CD4-positive, alpha-beta T cell (primary cell): Measurements from ENCODE around the gene CHAC2. TPM values are rescaled to one million over a fixed set of nuclear protein-coding genes. Genes with fewer than 3 reads are reported as not detected.

ENCODE experiments used
- ATAC-seq: fragments of 200-7000 bp; cut with Tn5 transposase; one replicate; pipeline ENCODE4 v1.10.0; 2022; ENCODE audit warnings: mild to moderate bottlenecking; ENCODE audit not compliant: poor library complexity
- CTCF ChIA-PET: fragments of 350-600 bp; sonication (Branson Sonifier 250); formaldehyde crosslinking; loops from one replicate; lab custom pipeline; 2021; ENCODE audit warnings: antibody characterized with exemption, inconsistent platforms; lab: Charles Lee
- POLR2A ChIA-PET: fragments of 350-600 bp; sonication (Branson Sonifier 250); formaldehyde crosslinking; loops from one replicate; lab custom pipeline; 2021; ENCODE audit warnings: antibody characterized with exemption, inconsistent platforms; lab: Charles Lee
- DNase-seq, 14 experiments: peaks; one replicate each; pipeline ENCODE4 v3.0.0-alpha.2; 2013 to 2020; ENCODE audit warnings: mixed read lengths in 2 of 14
- H3K27ac ChIP-seq, 2 donors: one replicate each; pipeline versions ENCODE4 v1.5.1 to v1.7.0; 2013; ENCODE audit warnings: low read length in 2 of 2, low read depth in 1 of 2, mild to moderate bottlenecking in 1 of 2
- H3K27me3 ChIP-seq, 2 experiments: 1 replicate in 1 of 2; 2 replicates in 1 of 2; pipeline versions ENCODE4 v1.6.1 to v1.7.0; 2013; ENCODE audit warnings: low read length in 2 of 2, control low read depth in 1 of 2, mild to moderate bottlenecking in 1 of 2, moderate library complexity in 1 of 2; ENCODE audit not compliant: insufficient read depth in 2 of 2, control insufficient read depth in 1 of 2
- H3K36me3 ChIP-seq: one replicate; pipeline ENCODE4 v1.6.1; 2013; ENCODE audit warnings: low read length, control low read depth; ENCODE audit not compliant: insufficient read depth
- H3K4me1 ChIP-seq: one replicate; pipeline ENCODE4 v1.6.1; 2013; ENCODE audit warnings: low read length, control low read depth; ENCODE audit not compliant: insufficient read depth
- H3K4me3 ChIP-seq: one replicate; pipeline ENCODE4 v1.5.1; 2013; ENCODE audit warnings: mild to moderate bottlenecking, low read length, moderate library complexity
- H3K9me3 ChIP-seq, 2 experiments: 1 replicate in 1 of 2; 2 replicates in 1 of 2; pipeline versions ENCODE4 v1.6.1 to v1.7.0; 2013; ENCODE audit warnings: low read length in 2 of 2, mild to moderate bottlenecking in 2 of 2, control low read depth in 1 of 2, moderate library complexity in 1 of 2; ENCODE audit not compliant: control insufficient read depth in 1 of 2, insufficient read depth in 1 of 2
- H3K27ac Mint-ChIP-seq: one replicate; pipeline ENCODE4 v1.8.0; 2020; ENCODE audit warnings: mixed read lengths
- H3K27me3 Mint-ChIP-seq: one replicate; pipeline ENCODE4 v1.8.0; 2021; ENCODE audit warnings: mixed read lengths
- H3K36me3 Mint-ChIP-seq: one replicate; pipeline ENCODE4 v1.8.0; 2021; ENCODE audit warnings: low read depth, mixed read lengths
- H3K4me1 Mint-ChIP-seq: one replicate; pipeline ENCODE4 v1.8.0; 2021; ENCODE audit warnings: low read depth, mixed read lengths
- H3K4me3 Mint-ChIP-seq: one replicate; pipeline ENCODE4 v1.8.0; 2020; ENCODE audit warnings: mild to moderate bottlenecking, mixed read lengths
- H3K9me3 Mint-ChIP-seq: one replicate; pipeline ENCODE4 v1.8.0; 2020; ENCODE audit warnings: mixed read lengths
- intact Hi-C, 2 experiments: fragments of 100-400 bp; cut with DNase I in 1 of 2; cut with micrococcal nuclease in 1 of 2; formaldehyde crosslinking; loops; one replicate each; pipeline versions ENCODE4 v1.15.1 to v1.9.0; 2023 to 2025; cut with DNase I, micrococcal nuclease
- total RNA-seq, 174 experiments: library from RNA in 2 of 174; stranded (reverse) in 2 of 174; gene quantifications; one replicate each; pipeline ENCODE4 v1.2.3 and lab custom pipeline; 2021 to 2026
- TF ChIP-seq, protein P1 (sequence below): fragments of 200-600 bp; IDR thresholded peaks from one replicate; pipeline ENCODE4 v1.8.0; 2022; ENCODE audit warnings: antibody characterized with exemption, mild to moderate bottlenecking

The CHAC2 gene
- total RNA-seq, 2 experiments from 2014 or later, result 0.47 to 0.85 TPM

DNA sequence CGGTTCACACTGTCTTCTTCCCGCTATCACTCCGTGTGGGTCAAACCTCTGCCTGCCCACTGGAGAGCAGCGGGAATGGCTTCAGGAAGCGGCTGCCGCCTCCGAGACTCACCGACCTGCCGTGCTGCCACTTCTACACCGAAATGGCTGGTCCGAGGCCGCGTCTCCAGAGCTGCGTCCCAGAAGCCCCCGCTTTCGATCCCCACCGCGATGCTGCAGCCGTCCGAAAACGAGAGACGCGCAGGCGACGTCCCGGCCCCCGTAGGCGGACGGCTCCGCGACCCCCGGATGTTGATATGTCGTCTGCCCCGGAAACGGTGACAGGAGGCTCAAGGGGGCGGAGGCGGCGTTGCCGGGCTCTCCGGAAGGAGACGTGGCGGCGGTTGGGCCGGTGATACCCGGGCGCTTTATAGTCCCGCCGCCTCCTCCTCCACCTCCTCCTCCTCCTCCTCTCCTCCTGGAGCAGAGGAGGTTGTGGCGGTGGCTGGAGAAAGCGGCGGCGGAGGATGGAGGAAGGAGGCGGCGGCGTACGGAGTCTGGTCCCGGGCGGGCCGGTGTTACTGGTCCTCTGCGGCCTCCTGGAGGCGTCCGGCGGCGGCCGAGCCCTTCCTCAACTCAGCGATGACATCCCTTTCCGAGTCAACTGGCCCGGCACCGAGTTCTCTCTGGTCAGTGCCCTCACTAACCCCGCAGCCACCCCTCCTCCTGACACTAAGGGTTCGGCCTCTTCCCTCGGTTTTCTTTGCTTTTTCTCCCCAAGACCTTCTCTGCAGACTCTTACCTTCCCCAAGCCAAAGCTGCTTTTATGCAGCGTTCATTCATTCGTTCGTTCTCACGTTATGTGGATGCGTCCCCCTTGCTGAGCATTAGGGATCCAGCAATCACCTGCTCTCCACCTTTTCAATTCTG is 19.4 kb downstream of the CHAC2 start, which contains the start of the genes ASB3 and ERLEC1:
Gene ASB3, minus strand, starts transcription at position 249 of the 909 bp plus-strand sequence. CDS start 21,381 bp downstream, outside the sequence.
Gene ERLEC1, plus strand, starts transcription at position 340 of the 909 bp plus-strand sequence. Its CDS starts 167 bp downstream, at position 507.
- H3K36me3 Mint-ChIP-seq, result peaks cover 31% of the 10 kb centered on the region
- H3K9me3 ChIP-seq, result no peaks in the 10 kb centered on the region
- peak within 1 kb of the TSS; percentile 79 to 87 for H3K27ac ChIP-seq
- ATAC-seq, result peak; percentile 87
- DNase-seq, result peak; percentile 73 to 93 (median 84)
- TF ChIP-seq, protein P1, sequence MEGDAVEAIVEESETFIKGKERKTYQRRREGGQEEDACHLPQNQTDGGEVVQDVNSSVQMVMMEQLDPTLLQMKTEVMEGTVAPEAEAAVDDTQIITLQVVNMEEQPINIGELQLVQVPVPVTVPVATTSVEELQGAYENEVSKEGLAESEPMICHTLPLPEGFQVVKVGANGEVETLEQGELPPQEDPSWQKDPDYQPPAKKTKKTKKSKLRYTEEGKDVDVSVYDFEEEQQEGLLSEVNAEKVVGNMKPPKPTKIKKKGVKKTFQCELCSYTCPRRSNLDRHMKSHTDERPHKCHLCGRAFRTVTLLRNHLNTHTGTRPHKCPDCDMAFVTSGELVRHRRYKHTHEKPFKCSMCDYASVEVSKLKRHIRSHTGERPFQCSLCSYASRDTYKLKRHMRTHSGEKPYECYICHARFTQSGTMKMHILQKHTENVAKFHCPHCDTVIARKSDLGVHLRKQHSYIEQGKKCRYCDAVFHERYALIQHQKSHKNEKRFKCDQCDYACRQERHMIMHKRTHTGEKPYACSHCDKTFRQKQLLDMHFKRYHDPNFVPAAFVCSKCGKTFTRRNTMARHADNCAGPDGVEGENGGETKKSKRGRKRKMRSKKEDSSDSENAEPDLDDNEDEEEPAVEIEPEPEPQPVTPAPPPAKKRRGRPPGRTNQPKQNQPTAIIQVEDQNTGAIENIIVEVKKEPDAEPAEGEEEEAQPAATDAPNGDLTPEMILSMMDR, result no peak
- peaks cover 3% of the 10 kb centered on the region for H3K36me3 ChIP-seq
- H3K4me1 ChIP-seq, result peaks cover 32% of the 10 kb centered on the region
- H3K27me3 Mint-ChIP-seq, result no peaks in the 10 kb centered on the region
- H3K9me3 Mint-ChIP-seq, result no peaks in the 10 kb centered on the region
- POLR2A ChIA-PET, result interaction anchor here (0.7 to 6.2 kb wide), 6 partner anchors 19 to 1831 kb away, joined by 3 to 82 read pairs (median 3); partner anchors contain the start of genes ACYP2, CHAC2 and RTN4
- peak within 1 kb of the TSS; percentile 97 for H3K4me3 Mint-ChIP-seq
- intact Hi-C loops, result loop anchor here (1.0 to 10.0 kb wide), 6 partner anchors 20 to 1908 kb away; partner anchors contain the start of genes CHAC2 (in 1 of the 2), CLHC1 (in 1 of the 2), EML6 (in 1 of the 2) and PNPT1 (in 1 of the 2)
- no peaks in the 10 kb centered on the region for H3K27me3 ChIP-seq
- peaks cover 59% of the 10 kb centered on the region for H3K4me1 Mint-ChIP-seq
- peak within 1 kb of the TSS; percentile 86 for H3K27ac Mint-ChIP-seq
- H3K4me3 ChIP-seq, result peak within 1 kb of the TSS; percentile 83
- CTCF ChIA-PET, result interaction anchor here (0.9 to 2.9 kb wide), 2 partner anchors 10 to 19 kb away, joined by 3 to 18 read pairs; partner anchors contain the start of gene CHAC2

- no peaks in the 10 kb centered on the region for H3K36me3 ChIP-seq
- Mint-ChIP-seq H3K4me1 (peaks cover 67% of the 10 kb centered on the region), H3K36me3 (peaks cover 31% of the 10 kb centered on the region), H3K27ac (peak overlapping the region; percentile 86), H3K9me3 (no peaks in the 10 kb centered on the region), H3K4me3 (peak overlapping the region; percentile 97), H3K27me3 (no peaks in the 10 kb centered on the region)
- TF ChIP-seq, protein P1, result no peak
- intact Hi-C loops, result loop anchor here (5.0 to 10.0 kb wide), 5 partner anchors 187 to 1907 kb away; partner anchors contain the start of genes CLHC1 (in 1 of the 2), EML6 (in 1 of the 2), PNPT1 (in 1 of the 2) and PPP4R3B (in 1 of the 2)
- DNase-seq (peak in 3 of 14 experiments; percentile 3 to 33 (median 10)), ATAC-seq (no peak)
- H3K4me3 ChIP-seq, result peak overlapping the region; percentile 83
- H3K27me3 ChIP-seq, result no peaks in the 10 kb centered on the region
- peak overlapping the region; percentile 79 to 87 for H3K27ac ChIP-seq
- H3K9me3 ChIP-seq, result no peaks in the 10 kb centered on the region
- ChIA-PET POLR2A (interaction anchor here (0.7 to 6.2 kb wide), 3 partner anchors 19 to 1830 kb away, joined by 3 to 82 read pairs (median 3); partner anchors contain the start of gene CHAC2), CTCF (interaction anchor here (2.9 kb wide), 1 partner anchor 20 kb away, joined by 18 read pairs; the partner anchor contains the start of gene CHAC2)
- H3K4me1 ChIP-seq, result peaks cover 32% of the 10 kb centered on the region
These were observed 20.1 kb downstream of the CHAC2 start for GRCh38 chr2:53787614-53788289.

GRCh38 chr2:53793261-53793660 is 25.7 kb downstream of the CHAC2 start:
- POLR2A ChIA-PET, result no interaction called here

More at GRCh38 chr2:53793261-53793660, 25.7 kb downstream of the CHAC2 start:
- Histone ChIP-seq H3K4me1 (peaks cover 11% of the 10 kb centered on the region), H3K36me3 (peaks cover 28% of the 10 kb centered on the region), H3K27ac (no peak overlapping the region), H3K4me3 (no peak overlapping the region), H3K27me3 (no peaks in the 10 kb centered on the region), H3K9me3 (no peaks in the 10 kb centered on the region)
- Mint-ChIP-seq H3K36me3 (peaks cover 43% of the 10 kb centered on the region), H3K4me3 (no peak overlapping the region), H3K9me3 (no peaks in the 10 kb centered on the region), H3K27ac (no peak overlapping the region), H3K4me1 (peaks cover 24% of the 10 kb centered on the region), H3K27me3 (no peaks in the 10 kb centered on the region)
- no peak for DNase-seq
- CTCF ChIA-PET, result no interaction called here
- intact Hi-C loops, result no loop called here
- no peak for ATAC-seq
- TF ChIP-seq, protein P1, result no peak
